Muscle of arm (tissue), 12 donors: Measurements from ENCODE around the gene FGFR3. TPM values are rescaled to one million over a fixed set of nuclear protein-coding genes. Genes with fewer than 3 reads are reported as not detected.
A peak's percentile ranks its signal among the peaks of the same experiment; 100 is the strongest.
"Not testable (repeated sequence)": the region's sequence is repeated elsewhere in the genome, so short reads cannot be mapped to it uniquely, and the experiment has no call there.

ENCODE experiments used
- DNase-seq: peaks from one replicate; pipeline ENCODE4 v3.0.0-alpha.2; 2013
- polyA plus RNA-seq, 12 donors: library from polyadenylated mRNA; unstranded; fragments of 120-200 nt; gene quantifications; one replicate each; pipeline ENCODE4 v1.2.1, GENCODE V29; 2013; ENCODE audit not compliant: insufficient read length in 12 of 12

The FGFR3 gene
- polyA plus RNA-seq, 12 donors: 0.92 to 62.4 (median 1.6) TPM; not detected in 1

GRCh38 chr4:1841201-1841886 is 48.3 kb downstream of the FGFR3 start:
- DNase-seq: no peak

- DNase-seq: no peak
These were observed 48.8 kb downstream of the FGFR3 start for GRCh38 chr4:1841887-1842210.

GRCh38 chr4:1842339-1842895 is 49.3 kb downstream of the FGFR3 start:
- DNase-seq: no peak

GRCh38 chr4:1842993-1843448 is 49.9 kb downstream of the FGFR3 start:
- DNase-seq: no peak

GRCh38 chr4:1843852-1844251 is 50.8 kb downstream of the FGFR3 start:
- no peak for DNase-seq

- not testable (repeated sequence) for DNase-seq
These were observed 51.5 kb downstream of the FGFR3 start for GRCh38 chr4:1844618-1845017.

- DNase-seq: no peak
These were observed 53.5 kb downstream of the FGFR3 start for GRCh38 chr4:1846580-1846979.

GRCh38 chr4:1850276-1850675 is 57.2 kb downstream of the FGFR3 start:
- no peak for DNase-seq

- no peak for DNase-seq
These were observed 58.1 kb downstream of the FGFR3 start for GRCh38 chr4:1851160-1851559.

- DNase-seq: no peak
These were observed 58.7 kb downstream of the FGFR3 start for GRCh38 chr4:1851575-1852410.

- no peak for DNase-seq
These were observed 60.0 kb downstream of the FGFR3 start for GRCh38 chr4:1852904-1853623.

GRCh38 chr4:1854752-1855151 is 61.7 kb downstream of the FGFR3 start:
- DNase-seq: no peak

GRCh38 chr4:1855333-1856070 is 62.4 kb downstream of the FGFR3 start:
- no peak for DNase-seq

GRCh38 chr4:1856071-1856942 is 63.2 kb downstream of the FGFR3 start, which contains the start of gene LETM1:
Gene LETM1, minus strand, starts transcription at chr4:1856156. Its CDS starts 206 bp downstream, at chr4:1855950.
- DNase-seq: peak; percentile 92

GRCh38 chr4:1856943-1857699 is 64.0 kb downstream of the FGFR3 start:
- no peak for DNase-seq

- DNase-seq: no peak
These were observed 64.8 kb downstream of the FGFR3 start for GRCh38 chr4:1857931-1858330.
